WTC11 (cell line): ENCODE measurements around the gene SUSD6. TPM values are rescaled to one million over a fixed set of nuclear protein-coding genes. Genes with fewer than 3 reads are reported as not detected.

Source experiments
- ATAC-seq: fragments of 200-7000 bp; cut with Tn5 transposase; 2 replicates; pipeline ENCODE4 v1.10.0; 2021; ENCODE audit warnings: mild to moderate bottlenecking, moderate library complexity
- CTCF ChIA-PET: fragments of 300-600 bp; sonication (Branson Sonifier 250); formaldehyde crosslinking; loops from one replicate; lab custom pipeline; 2021; ENCODE audit warnings: antibody characterized with exemption; lab: Charles Lee
- POLR2A ChIA-PET: fragments of 350-600 bp; sonication (Branson Sonifier 250); formaldehyde crosslinking; loops from one replicate; lab custom pipeline; 2021; ENCODE audit warnings: antibody characterized with exemption; lab: Charles Lee
- DNase-seq: peaks from one replicate; pipeline ENCODE4 v3.0.0; 2021; ENCODE audit warnings: low spot score
- H3K27ac Mint-ChIP-seq: 2 replicates; pipeline ENCODE4 v1.8.0; 2021; ENCODE audit warnings: mixed read lengths
- H3K27me3 Mint-ChIP-seq: 2 replicates; pipeline ENCODE4 v1.8.0; 2021; ENCODE audit warnings: low read depth, mild to moderate bottlenecking, moderate library complexity, mixed read lengths
- H3K36me3 Mint-ChIP-seq: 2 replicates; pipeline ENCODE4 v1.8.0; 2021; ENCODE audit warnings: mixed read lengths
- H3K4me1 Mint-ChIP-seq: 2 replicates; pipeline ENCODE4 v1.8.0; 2022; ENCODE audit warnings: mixed read lengths
- H3K4me3 Mint-ChIP-seq: 2 replicates; pipeline ENCODE4 v1.8.0; 2021; ENCODE audit warnings: mild to moderate bottlenecking, moderate library complexity, mixed read lengths
- H3K9me3 Mint-ChIP-seq: 2 replicates; pipeline ENCODE4 v1.8.0; 2021; ENCODE audit warnings: mixed read lengths
- AFF4 ChIP-seq: sonication (generic); formaldehyde crosslinking; IDR thresholded peaks from 2 replicates; pipeline ENCODE4 v1.8.1; 2023; ENCODE audit warnings: mild to moderate bottlenecking, missing genetic modification reagents, borderline replicate concordance
- ATF2 ChIP-seq: sonication (generic); formaldehyde crosslinking; IDR thresholded peaks from 2 replicates; pipeline ENCODE4 v1.8.1; 2022; ENCODE audit warnings: low read depth, missing genetic modification reagents, borderline replicate concordance
- E2F4 ChIP-seq: sonication (generic); formaldehyde crosslinking; IDR thresholded peaks from 2 replicates; pipeline ENCODE4 v1.8.1; 2022; ENCODE audit warnings: low read depth, mild to moderate bottlenecking, moderate library complexity, missing genetic modification reagents, borderline replicate concordance
- ELF4 ChIP-seq: sonication (generic); formaldehyde crosslinking; IDR thresholded peaks from 2 replicates; pipeline ENCODE4 v1.8.1; 2022; ENCODE audit warnings: low read depth, mild to moderate bottlenecking, moderate library complexity, missing genetic modification reagents
- GABPB1 ChIP-seq: sonication (generic); formaldehyde crosslinking; IDR thresholded peaks from 2 replicates; pipeline ENCODE4 v1.8.1; 2023; ENCODE audit warnings: mild to moderate bottlenecking, missing genetic modification reagents
- GTF2I ChIP-seq: fragments of 250-450 bp; sonication (Bioruptor Pico); conservative IDR thresholded peaks from 2 replicates; pipeline ENCODE4 v1.4.0; 2021; ENCODE audit warnings: mild to moderate bottlenecking
- HMGA2 ChIP-seq: fragments of 250-450 bp; sonication (Bioruptor Pico); IDR thresholded peaks from 2 replicates; pipeline ENCODE4 v1.4.0; 2021; ENCODE audit warnings: mild to moderate bottlenecking, moderate library complexity
- MYBL2 ChIP-seq: sonication (generic); formaldehyde crosslinking; IDR thresholded peaks from 2 replicates; pipeline ENCODE4 v1.8.1; 2023; ENCODE audit warnings: mild to moderate bottlenecking, moderate library complexity, missing genetic modification reagents
- PREB ChIP-seq: sonication (generic); formaldehyde crosslinking; IDR thresholded peaks from 2 replicates; pipeline ENCODE4 v1.8.1; 2022; ENCODE audit warnings: mild to moderate bottlenecking, missing genetic modification reagents, moderate library complexity, borderline replicate concordance
- TCF7 ChIP-seq: sonication (generic); formaldehyde crosslinking; IDR thresholded peaks from 2 replicates; pipeline ENCODE4 v1.8.0; 2022; ENCODE audit warnings: mild to moderate bottlenecking, low read depth, missing genetic modification reagents, moderate library complexity
- TEAD1 ChIP-seq: sonication (generic); formaldehyde crosslinking; IDR thresholded peaks from 2 replicates; pipeline ENCODE4 v1.8.0; 2022; ENCODE audit warnings: mild to moderate bottlenecking, missing genetic modification reagents
- ZBTB21 ChIP-seq: sonication (generic); formaldehyde crosslinking; IDR thresholded peaks from 2 replicates; pipeline ENCODE4 v1.8.1; 2023; ENCODE audit warnings: mild to moderate bottlenecking, missing genetic modification reagents, borderline replicate concordance
- ZNF317 ChIP-seq: sonication (generic); formaldehyde crosslinking; IDR thresholded peaks from 2 replicates; pipeline ENCODE4 v1.8.1; 2023; ENCODE audit warnings: low read depth, mild to moderate bottlenecking, moderate library complexity, missing genetic modification reagents, borderline replicate concordance
- ZNF671 ChIP-seq: fragments of 250-450 bp; sonication (Bioruptor Pico); IDR thresholded peaks from 2 replicates; pipeline ENCODE4 v1.8.0; 2021; ENCODE audit warnings: mild to moderate bottlenecking
- total RNA-seq: library from RNA; stranded (reverse); gene quantifications from 3 replicates; pipeline ENCODE4 v1.2.3, GENCODE V29; 2021
- TF ChIP-seq, protein P1 (sequence below): sonication (generic); formaldehyde crosslinking; IDR thresholded peaks from 2 replicates; pipeline ENCODE4 v1.8.1; 2022; ENCODE audit warnings: missing genetic modification reagents, borderline replicate concordance
- TF ChIP-seq, protein P2 (sequence below): fragments of 250-450 bp; sonication (Bioruptor Pico); conservative IDR thresholded peaks from 2 replicates; pipeline ENCODE4 v1.9.0; 2021; ENCODE audit warnings: mild to moderate bottlenecking
- TF ChIP-seq, protein P3 (sequence below): sonication (generic); formaldehyde crosslinking; IDR thresholded peaks from 2 replicates; pipeline ENCODE4 v1.8.1; 2023; ENCODE audit warnings: mild to moderate bottlenecking, missing genetic modification reagents, moderate library complexity
- TF ChIP-seq, protein P4 (sequence below): sonication (generic); formaldehyde crosslinking; IDR thresholded peaks from 2 replicates; pipeline ENCODE4 v1.8.1; 2023; ENCODE audit warnings: mild to moderate bottlenecking, missing genetic modification reagents, moderate library complexity
- TF ChIP-seq, protein P5 (sequence below): sonication (generic); formaldehyde crosslinking; IDR thresholded peaks from 2 replicates; pipeline ENCODE4 v1.8.0; 2022; ENCODE audit warnings: mild to moderate bottlenecking, missing genetic modification reagents

The SUSD6 gene
- total RNA-seq, 1 experiment from 2014 or later = 10.1 TPM

DNA sequence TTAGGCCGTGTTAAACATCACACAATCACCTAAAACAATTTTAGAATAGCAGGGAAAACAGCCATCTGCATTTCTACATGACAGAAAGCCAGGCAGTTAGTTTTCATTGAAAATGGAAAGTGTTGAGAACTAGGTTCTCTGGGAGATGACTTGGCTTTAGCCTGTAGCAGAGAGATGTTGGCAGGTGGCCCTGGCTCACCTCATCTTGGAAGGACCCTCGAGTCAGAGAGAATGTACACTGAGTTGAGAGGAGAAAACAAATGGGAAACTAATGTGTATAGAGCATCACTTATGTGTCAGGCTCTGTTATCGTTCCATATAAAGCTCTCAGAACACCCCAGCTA is 51.9 kb downstream of the SUSD6 start:
- 0 out of 2 replicates have a peak, but pooled peaks cover 4% of the 10 kb centered on the region for H3K36me3 Mint-ChIP-seq
- CTCF ChIA-PET = no interaction called here
- POLR2A ChIA-PET = no interaction called here
- H3K4me3 Mint-ChIP-seq = no peak overlapping the region
- DNase-seq (no peak), ATAC-seq (no peak)
- peaks cover 34% of the 10 kb centered on the region for H3K4me1 Mint-ChIP-seq
- TF ChIP-seq HMGA2 (no peak), ZNF671 (CRISPR knock-in tag) (no peak), E2F4 (CRISPR knock-in tag) (no peak), ZNF317 (CRISPR knock-in tag) (no peak), ZBTB21 (CRISPR knock-in tag) (no peak), PREB (CRISPR knock-in tag) (no peak), TCF7 (CRISPR knock-in tag) (no peak), GTF2I (CRISPR knock-in tag) (no peak), MYBL2 (CRISPR knock-in tag) (no peak), AFF4 (CRISPR knock-in tag) (no peak), GABPB1 (CRISPR knock-in tag) (no peak), ELF4 (no peak)
- TF ChIP-seq, protein P1, sequence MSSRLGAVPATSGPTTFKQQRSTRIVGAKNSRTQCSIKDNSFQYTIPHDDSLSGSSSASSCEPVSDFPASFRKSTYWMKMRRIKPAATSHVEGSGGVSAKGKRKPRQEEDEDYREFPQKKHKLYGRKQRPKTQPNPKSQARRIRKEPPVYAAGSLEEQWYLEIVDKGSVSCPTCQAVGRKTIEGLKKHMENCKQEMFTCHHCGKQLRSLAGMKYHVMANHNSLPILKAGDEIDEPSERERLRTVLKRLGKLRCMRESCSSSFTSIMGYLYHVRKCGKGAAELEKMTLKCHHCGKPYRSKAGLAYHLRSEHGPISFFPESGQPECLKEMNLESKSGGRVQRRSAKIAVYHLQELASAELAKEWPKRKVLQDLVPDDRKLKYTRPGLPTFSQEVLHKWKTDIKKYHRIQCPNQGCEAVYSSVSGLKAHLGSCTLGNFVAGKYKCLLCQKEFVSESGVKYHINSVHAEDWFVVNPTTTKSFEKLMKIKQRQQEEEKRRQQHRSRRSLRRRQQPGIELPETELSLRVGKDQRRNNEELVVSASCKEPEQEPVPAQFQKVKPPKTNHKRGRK = no peak
- TF ChIP-seq, protein P2, sequence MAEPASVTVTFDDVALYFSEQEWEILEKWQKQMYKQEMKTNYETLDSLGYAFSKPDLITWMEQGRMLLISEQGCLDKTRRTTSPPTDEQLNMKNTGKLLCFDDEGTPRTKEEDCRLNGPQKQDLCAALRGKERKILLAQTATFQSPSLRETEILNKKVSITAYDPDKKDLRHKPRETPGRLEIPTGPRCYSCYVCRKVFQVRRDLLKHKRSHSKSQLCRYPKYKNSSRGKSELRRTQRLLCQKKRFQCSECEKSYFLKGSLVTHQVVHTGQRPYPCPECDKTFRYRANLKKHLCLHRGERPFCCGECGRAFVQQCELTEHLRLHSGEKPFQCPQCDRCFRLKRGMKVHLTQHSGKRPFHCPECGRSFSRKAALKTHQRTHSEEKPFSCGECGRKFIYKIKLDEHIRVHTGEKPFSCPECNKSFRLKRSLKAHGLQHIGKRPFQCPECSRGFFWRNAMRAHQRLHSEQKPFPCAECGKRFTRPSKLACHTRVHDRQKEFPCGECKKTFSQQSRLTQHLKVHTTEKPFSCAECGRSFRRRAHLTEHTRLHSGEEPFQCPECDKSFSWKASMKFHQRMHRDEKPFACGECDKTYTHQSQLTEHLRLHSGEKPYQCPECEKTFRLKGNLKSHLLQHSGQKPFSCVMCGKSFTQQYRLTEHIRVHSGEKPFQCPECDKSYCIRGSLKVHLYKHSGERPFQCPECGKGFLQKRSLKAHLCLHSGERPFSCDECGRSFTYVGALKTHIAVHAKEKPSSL (CRISPR knock-in tag) = no peak
- TF ChIP-seq, protein P3, sequence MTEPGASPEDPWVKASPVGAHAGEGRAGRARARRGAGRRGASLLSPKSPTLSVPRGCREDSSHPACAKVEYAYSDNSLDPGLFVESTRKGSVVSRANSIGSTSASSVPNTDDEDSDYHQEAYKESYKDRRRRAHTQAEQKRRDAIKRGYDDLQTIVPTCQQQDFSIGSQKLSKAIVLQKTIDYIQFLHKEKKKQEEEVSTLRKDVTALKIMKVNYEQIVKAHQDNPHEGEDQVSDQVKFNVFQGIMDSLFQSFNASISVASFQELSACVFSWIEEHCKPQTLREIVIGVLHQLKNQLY = no peak
- H3K27ac Mint-ChIP-seq = no peak overlapping the region
- no peaks in the 10 kb centered on the region for H3K27me3 Mint-ChIP-seq
- H3K9me3 Mint-ChIP-seq = no peaks in the 10 kb centered on the region

- DNase-seq = no peak
- ATAC-seq = no peak
- H3K27me3 Mint-ChIP-seq = no peaks in the 10 kb centered on the region
- no peak overlapping the region for H3K27ac Mint-ChIP-seq
- H3K4me1 Mint-ChIP-seq = peaks cover 27% of the 10 kb centered on the region
- H3K9me3 Mint-ChIP-seq = no peaks in the 10 kb centered on the region
- 0 out of 2 replicates have a peak, but pooled peaks cover 4% of the 10 kb centered on the region for H3K36me3 Mint-ChIP-seq
- POLR2A ChIA-PET = no interaction called here
- CTCF ChIA-PET = no interaction called here
- no peak overlapping the region for H3K4me3 Mint-ChIP-seq
- TF ChIP-seq, protein P4, sequence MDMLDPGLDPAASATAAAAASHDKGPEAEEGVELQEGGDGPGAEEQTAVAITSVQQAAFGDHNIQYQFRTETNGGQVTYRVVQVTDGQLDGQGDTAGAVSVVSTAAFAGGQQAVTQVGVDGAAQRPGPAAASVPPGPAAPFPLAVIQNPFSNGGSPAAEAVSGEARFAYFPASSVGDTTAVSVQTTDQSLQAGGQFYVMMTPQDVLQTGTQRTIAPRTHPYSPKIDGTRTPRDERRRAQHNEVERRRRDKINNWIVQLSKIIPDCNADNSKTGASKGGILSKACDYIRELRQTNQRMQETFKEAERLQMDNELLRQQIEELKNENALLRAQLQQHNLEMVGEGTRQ = no peak
- TF ChIP-seq TEAD1 (CRISPR knock-in tag) = no peak
- TF ChIP-seq, protein P5, sequence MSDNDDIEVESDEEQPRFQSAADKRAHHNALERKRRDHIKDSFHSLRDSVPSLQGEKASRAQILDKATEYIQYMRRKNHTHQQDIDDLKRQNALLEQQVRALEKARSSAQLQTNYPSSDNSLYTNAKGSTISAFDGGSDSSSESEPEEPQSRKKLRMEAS (CRISPR knock-in tag) = no peak
- TF ChIP-seq, protein P2 (CRISPR knock-in tag) = no peak
- no peak for TF ChIP-seq ATF2 (CRISPR knock-in tag)
Measured at GRCh38 chr14:69664265-69664664, 52.9 kb downstream of the SUSD6 start.
